Hematopoietic multipotent progenitor cell treated with erythropoietin and hydrocortisone succinate and interleukin-3 and kit ligand, for 4 days (in vitro differentiated cells): ENCODE data around the gene MTREX.

Source experiments
- DNase-seq: peaks from one replicate; pipeline ENCODE4 v3.0.0-alpha.2; 2015

MTREX gene

GRCh38 chr5:55385846-55386245, 78.1 kb downstream of the MTREX start:
- no peak for DNase-seq

GRCh38 chr5:55386356-55386755, 78.6 kb downstream of the MTREX start:
- DNase-seq, result no peak

- DNase-seq, result no peak
These were observed 80.1 kb downstream of the MTREX start for GRCh38 chr5:55387865-55388264.

- DNase-seq, result no peak
These were observed 83.9 kb downstream of the MTREX start for GRCh38 chr5:55391707-55392106.

GRCh38 chr5:55392669-55393068, 84.9 kb downstream of the MTREX start:
- DNase-seq, result no peak

- no peak for DNase-seq
These were observed 85.8 kb downstream of the MTREX start for GRCh38 chr5:55393501-55394175.

- DNase-seq, result no peak
These were observed 94.4 kb downstream of the MTREX start for GRCh38 chr5:55402199-55402598.

- DNase-seq, result no peak
These were observed 98.5 kb downstream of the MTREX start for GRCh38 chr5:55406292-55406691.

GRCh38 chr5:55407059-55407684, 99.4 kb downstream of the MTREX start:
- DNase-seq, result peak; percentile 60

- no peak for DNase-seq
These were observed 100.2 kb downstream of the MTREX start for GRCh38 chr5:55407984-55408383.

GRCh38 chr5:55409775-55410174, 102.0 kb downstream of the MTREX start:
- DNase-seq, result no peak

GRCh38 chr5:55410845-55411244, 103.1 kb downstream of the MTREX start:
- peak; percentile 24 for DNase-seq

- peak; percentile 36 for DNase-seq
These were observed 104.1 kb downstream of the MTREX start for GRCh38 chr5:55411876-55412275.

GRCh38 chr5:55413644-55414043, 105.9 kb downstream of the MTREX start:
- DNase-seq, result no peak

- no peak for DNase-seq
These were observed 107.3 kb downstream of the MTREX start for GRCh38 chr5:55415071-55415470.

GRCh38 chr5:55416306-55416705, 108.5 kb downstream of the MTREX start:
- DNase-seq, result no peak

- DNase-seq, result no peak
These were observed 111.5 kb downstream of the MTREX start for GRCh38 chr5:55418994-55419968.

- no peak for DNase-seq
These were observed 113.3 kb downstream of the MTREX start for GRCh38 chr5:55421074-55421529.

- no peak for DNase-seq
These were observed 118.7 kb downstream of the MTREX start for GRCh38 chr5:55426455-55426854.

- DNase-seq, result peak; percentile 67
These were observed 119.4 kb downstream of the MTREX start for GRCh38 chr5:55427157-55427556.

GRCh38 chr5:55429221-55429612, 121.4 kb downstream of the MTREX start:
- no peak for DNase-seq

GRCh38 chr5:55429613-55430253, 121.9 kb downstream of the MTREX start:
- DNase-seq, result no peak

- DNase-seq, result no peak
These were observed 124.8 kb downstream of the MTREX start for GRCh38 chr5:55432549-55432948.
